ENCODE measurements around the gene PPIC. TPM values are rescaled to one million over a fixed set of nuclear protein-coding genes. Genes with fewer than 3 reads are reported as not detected.

The PPIC gene
- total RNA-seq, 1 donor from 2014 or later = 44.9 TPM

GRCh38 chr5:122984425-122984824, 52.1 kb downstream of the PPIC start:
- no peaks in the 10 kb centered on the region for H3K4me1 Mint-ChIP-seq
- no peak for TF ChIP-seq CTCF (IDR thresholded peaks at IDR 0.05; ENCODE audit: unreplicated experiment)

DNA sequence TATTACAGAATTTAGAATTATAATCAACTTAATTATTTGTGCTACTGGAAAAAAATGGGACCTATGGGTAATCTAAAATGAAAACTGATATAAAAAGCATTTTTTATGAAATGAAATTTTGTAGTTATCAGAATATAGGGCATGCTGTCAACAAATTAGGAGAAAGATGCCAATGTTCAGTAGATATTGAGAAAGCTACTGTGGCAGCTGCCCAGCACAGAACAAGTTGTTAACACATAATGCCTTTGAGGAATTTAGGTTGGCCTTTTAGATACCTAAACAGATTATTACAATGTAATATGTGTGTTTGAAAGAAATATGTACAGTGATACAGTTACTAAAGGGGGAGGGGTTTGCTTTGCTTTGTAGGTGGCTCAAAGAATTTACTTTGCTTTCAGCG, 54.1 kb downstream of the PPIC start:
- DNase-seq (ENCODE audit: low spot score in 2 of 2, unreplicated experiment in 2 of 2) = no peak
- Mint-ChIP-seq H3K4me3 (no peak overlapping the region), H3K9me3 (no peaks in the 10 kb centered on the region), H3K36me3 (peaks cover 4% of the 10 kb centered on the region), H3K4me1 (no peaks in the 10 kb centered on the region), H3K27ac (no peak overlapping the region), H3K27me3 (ENCODE audit: low read depth) (no peaks in the 10 kb centered on the region)
- no peak for TF ChIP-seq CTCF (IDR thresholded peaks at IDR 0.05; ENCODE audit: unreplicated experiment)

More at GRCh38 chr5:122984425-122984824, 52.1 kb downstream of the PPIC start:
- no peaks in the 10 kb centered on the region for H3K27me3 Mint-ChIP-seq (ENCODE audit: low read depth)
- H3K4me3 Mint-ChIP-seq = no peak overlapping the region
- H3K36me3 Mint-ChIP-seq = peaks cover 4% of the 10 kb centered on the region
- no peaks in the 10 kb centered on the region for H3K9me3 Mint-ChIP-seq
- H3K27ac Mint-ChIP-seq = no peak overlapping the region
- DNase-seq (ENCODE audit: low spot score in 2 of 2, unreplicated experiment in 2 of 2) = no peak

GRCh38 chr5:122981846-122982245, 54.7 kb downstream of the PPIC start:
- no peak for TF ChIP-seq CTCF (IDR thresholded peaks at IDR 0.05; ENCODE audit: unreplicated experiment)
- peaks cover 4% of the 10 kb centered on the region for H3K36me3 Mint-ChIP-seq
- H3K27ac Mint-ChIP-seq = no peak overlapping the region
- H3K4me3 Mint-ChIP-seq = no peak overlapping the region
- H3K27me3 Mint-ChIP-seq (ENCODE audit: low read depth) = no peaks in the 10 kb centered on the region
- H3K9me3 Mint-ChIP-seq = no peaks in the 10 kb centered on the region
- no peaks in the 10 kb centered on the region for H3K4me1 Mint-ChIP-seq
- no peak for DNase-seq (ENCODE audit: low spot score in 2 of 2, unreplicated experiment in 2 of 2)

- no peaks in the 10 kb centered on the region for H3K27me3 Mint-ChIP-seq (ENCODE audit: low read depth)
- no peak overlapping the region for H3K27ac Mint-ChIP-seq
- H3K36me3 Mint-ChIP-seq = peaks cover 10% of the 10 kb centered on the region
- H3K4me1 Mint-ChIP-seq = no peaks in the 10 kb centered on the region
- TF ChIP-seq CTCF (IDR thresholded peaks at IDR 0.05; ENCODE audit: unreplicated experiment) = no peak
- H3K9me3 Mint-ChIP-seq = peaks cover 4% of the 10 kb centered on the region
- no peak for DNase-seq (ENCODE audit: low spot score in 2 of 2, unreplicated experiment in 2 of 2)
- H3K4me3 Mint-ChIP-seq = no peak overlapping the region
These were observed 57.8 kb downstream of the PPIC start for GRCh38 chr5:122978644-122979297.

GRCh38 chr5:122978068-122978467, 58.5 kb downstream of the PPIC start:
- Mint-ChIP-seq H3K27me3 (ENCODE audit: low read depth) (no peaks in the 10 kb centered on the region), H3K4me3 (no peak overlapping the region), H3K9me3 (peaks cover 4% of the 10 kb centered on the region), H3K27ac (no peak overlapping the region), H3K36me3 (peaks cover 15% of the 10 kb centered on the region), H3K4me1 (no peaks in the 10 kb centered on the region)
- no peak for TF ChIP-seq CTCF (IDR thresholded peaks at IDR 0.05; ENCODE audit: unreplicated experiment)
- no peak for DNase-seq (ENCODE audit: low spot score in 2 of 2, unreplicated experiment in 2 of 2)
